GM21825 (cell line): ENCODE results near the gene NXN.
A peak's percentile ranks its signal among the peaks of the same experiment; 100 is the strongest.
"Not testable (repeated sequence)": the region's sequence is repeated elsewhere in the genome, so short reads cannot be mapped to it uniquely, and the experiment has no call there.

Experiments
- ATAC-seq: cut with Tn5 transposase; IDR thresholded peaks from one replicate; pipeline ENCODE4 v1.9.1; 2021; ENCODE audit warnings: mild to moderate bottlenecking, moderate library complexity; ENCODE audit not compliant: unreplicated experiment

Gene NXN

DNA sequence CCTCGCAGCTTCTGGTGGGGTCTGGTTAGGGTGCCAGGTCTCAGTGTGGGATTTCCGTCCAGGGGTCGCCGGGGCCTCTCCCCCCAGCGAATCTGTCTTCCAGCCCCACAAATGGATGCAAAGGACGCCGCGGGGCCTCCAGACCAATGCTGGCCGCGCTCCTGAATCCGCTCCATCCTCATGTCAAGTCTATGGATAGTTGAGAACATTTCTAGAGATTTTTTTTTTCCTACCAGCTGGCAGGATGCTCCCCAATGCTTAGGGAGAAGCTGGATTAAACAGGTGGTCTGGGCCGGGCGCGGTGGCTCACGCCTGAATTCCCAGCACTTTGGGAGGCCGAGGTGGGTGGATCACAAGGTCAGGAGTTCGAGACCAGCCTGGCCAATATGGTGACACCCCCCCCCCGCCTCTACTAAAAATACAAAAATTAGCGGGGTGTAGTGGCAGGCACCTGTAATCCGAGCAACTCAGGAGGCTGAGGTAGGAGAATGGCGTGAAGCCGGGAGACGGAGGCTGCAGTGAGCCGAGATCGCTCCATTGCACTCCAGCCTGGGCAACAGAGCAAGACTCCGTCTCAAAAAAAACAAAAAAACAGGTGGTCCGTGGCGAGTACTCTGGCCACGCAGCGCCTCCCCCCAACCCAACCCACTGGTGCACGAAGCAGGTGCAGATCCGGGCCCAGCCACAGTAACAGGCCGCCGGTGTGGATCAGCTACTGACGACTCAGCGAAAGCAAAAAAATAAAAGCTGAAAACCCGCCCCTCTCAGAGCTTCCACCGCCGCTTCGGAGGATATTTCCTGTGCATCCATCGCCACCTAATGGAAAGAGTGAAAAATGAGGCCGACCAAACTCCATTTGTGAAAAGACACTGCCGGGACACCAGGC, 1.1 kb upstream of the NXN start:
- ATAC-seq, result peak; percentile 52

DNA sequence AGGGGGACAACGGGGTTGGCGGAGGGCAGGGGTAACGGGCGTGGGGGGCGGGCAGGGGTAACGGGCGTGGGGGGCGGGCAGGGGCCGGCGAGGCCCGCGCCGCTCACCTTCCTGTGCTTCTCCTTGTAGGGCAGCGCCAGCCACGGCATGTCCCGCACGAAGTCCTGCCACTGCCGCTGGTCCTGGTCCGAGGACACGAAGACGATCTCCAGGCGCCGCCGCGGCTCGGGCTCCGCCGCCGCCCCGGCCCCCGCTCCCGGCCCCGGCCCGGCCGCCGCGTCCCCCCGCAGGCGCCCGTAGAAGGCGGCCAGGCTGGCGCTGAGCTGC, 401 bp downstream of the NXN start:
- ATAC-seq, result no peak

DNA sequence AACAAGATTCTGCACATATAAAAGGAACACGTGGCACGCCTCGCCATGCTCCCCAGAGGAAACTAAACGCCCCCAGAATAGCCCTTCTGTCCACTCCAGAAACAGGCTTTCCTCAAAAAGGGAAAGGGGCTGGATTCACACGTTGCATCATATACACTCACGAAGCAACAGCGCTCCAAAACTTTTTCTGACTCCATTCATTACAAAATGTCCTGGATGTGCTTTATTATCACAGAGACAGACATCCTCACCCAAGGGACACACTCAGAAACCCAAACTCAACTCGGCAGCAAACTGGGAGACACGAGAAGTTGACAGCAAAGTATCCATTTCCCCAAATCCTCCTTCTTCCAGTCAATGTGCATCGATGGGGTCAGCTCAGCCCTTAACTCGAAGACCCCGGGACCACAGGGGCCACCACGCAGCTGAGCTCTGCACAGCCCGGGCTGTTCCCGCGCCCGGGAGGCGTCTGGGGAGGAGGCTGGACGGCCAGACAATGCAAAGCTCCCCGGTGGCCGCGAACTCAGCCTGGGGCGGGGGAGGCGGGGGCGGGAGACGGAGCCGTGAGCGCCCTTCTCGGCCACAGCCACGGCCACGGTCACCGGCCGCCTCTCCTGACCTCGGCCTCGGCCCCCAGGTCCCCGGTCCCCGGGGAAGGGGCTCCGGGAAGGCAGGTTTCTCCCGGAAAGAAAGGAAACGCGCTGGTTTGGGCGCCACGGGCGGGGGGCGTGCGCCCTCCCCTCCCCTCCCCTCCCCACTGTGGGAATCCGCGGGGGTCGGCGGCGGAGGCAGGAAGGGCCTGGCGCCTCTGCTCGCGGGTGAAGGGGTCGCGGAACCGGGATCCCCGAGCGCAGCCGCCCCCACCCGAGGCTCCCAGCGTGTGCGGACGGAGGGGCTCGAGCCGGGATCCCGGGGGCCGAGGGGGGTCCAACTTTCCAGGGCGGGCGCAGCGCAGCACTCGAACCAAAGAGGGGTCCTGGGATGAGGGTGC, 1.2 kb downstream of the NXN start:
- ATAC-seq, result no peak

DNA sequence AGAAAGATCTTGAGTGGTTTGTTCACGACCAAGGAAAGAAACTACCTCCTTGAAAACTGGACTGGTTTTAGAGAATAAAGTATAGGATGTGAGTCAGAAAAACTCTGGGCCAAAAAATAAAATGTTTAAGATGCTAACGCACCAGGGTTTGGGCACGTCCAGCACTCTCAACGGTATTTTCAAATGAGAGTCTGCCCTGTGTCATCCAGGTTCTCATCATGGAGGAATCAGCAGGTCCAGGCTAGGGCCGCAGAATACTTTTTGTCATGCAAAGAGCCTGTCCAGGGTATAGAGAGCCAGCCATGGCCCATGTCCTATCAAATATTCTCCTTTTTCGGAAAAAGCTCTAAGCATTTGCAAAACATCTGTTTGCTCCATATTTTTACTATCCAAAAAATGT, 2.4 kb downstream of the NXN start:
- ATAC-seq, result no peak

DNA sequence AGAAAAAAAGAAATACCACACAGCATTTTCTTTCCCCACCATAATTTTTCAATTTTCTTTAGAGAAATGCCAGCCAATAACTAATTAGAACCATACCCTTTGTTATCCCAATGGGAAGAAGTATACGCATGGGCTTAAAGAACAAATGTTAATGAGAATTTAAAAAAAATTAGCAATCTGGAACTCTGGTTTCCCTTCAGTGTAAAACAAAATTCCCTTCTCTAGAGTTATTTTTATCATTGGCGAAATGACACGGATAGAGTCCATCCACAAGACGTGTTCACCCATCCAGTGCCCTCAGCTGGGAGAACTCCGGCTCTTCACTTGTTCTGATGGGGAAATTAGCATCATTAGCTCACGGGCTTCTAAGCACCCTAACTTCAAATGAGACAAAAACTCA, 3.3 kb downstream of the NXN start:
- ATAC-seq, result no peak

DNA sequence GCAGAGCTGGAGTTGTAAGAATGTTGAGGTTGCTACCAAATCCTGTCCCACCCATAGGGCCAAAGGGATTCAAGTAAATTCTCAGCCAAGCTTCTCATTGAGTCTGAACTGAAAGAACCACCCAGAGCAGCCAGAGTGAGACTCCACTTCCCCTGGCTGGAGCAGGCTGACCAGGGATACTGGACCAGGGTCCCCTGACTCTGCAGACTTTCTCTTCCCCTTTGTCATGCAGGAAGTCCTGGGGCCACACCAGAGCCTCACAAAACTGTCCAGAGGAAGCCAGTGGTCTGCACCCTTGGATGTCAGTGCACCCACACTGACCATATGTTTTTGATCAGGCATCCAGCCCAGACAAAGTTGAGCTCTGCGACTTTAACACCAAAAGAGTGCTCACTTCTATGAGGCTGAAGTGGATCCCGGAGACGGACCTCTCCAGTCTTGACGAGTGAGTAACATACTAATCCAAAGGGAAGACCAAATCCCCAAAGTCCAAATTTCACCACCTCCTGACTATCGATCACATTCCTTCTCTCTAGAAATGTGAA, 4.1 kb downstream of the NXN start:
- no peak for ATAC-seq

DNA sequence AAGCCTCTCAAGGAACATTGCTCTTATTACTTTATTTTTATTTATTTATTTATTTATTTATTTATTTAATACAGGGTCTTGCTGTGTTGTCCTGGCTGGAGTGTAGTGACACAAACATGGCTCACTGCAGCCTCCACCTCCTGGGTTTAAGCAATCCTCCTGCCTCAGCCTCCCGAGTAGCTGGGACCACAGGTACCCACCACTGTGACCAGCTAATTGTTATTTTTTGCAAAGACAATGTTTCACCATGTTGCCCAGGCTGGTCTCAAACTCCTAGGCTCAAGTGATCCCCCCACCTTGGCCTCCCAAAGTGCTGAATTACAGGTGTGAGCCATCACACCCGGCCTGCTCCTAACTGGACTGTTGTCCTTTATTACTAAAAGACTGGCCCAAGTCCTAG, 4.8 kb downstream of the NXN start:
- not testable (repeated sequence) for ATAC-seq

DNA sequence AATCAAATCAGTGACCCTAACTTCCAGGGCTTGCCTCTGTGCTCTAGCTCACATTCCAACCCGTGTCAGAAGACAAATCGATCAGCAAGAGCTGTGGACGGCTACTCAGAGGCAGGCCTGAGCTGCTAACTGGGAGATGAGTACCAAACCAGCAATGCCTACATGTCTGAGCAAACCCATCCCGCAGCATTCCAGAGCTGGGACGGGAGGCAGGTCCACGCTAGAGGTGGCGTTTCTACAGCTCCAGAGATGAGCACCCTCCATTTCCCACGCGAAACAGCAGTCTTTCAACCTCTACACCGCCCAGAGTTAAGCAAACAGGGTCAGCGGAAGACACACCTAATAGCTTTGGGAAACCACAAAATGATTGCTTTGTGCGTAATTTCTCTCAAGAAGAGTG, 6.5 kb downstream of the NXN start:
- no peak for ATAC-seq

DNA sequence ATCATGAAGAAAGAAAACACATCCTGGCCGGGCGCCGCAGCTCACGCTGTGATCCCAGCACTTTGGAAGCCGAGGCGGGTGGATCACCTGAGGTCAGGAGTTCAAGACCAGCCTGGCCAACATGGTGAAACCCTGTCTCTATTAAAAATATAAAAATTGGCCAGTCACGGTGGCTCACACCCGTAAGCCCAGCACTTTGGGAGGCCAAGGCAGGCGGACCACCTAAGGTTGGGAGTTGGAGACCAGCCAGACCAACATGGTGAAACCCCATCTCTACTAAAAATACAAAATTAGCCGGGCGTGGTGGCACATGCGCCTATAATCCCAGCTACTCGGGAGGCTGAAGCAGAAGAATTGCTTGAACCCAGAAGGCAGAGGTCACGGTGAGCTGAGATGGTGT, 7.7 kb downstream of the NXN start:
- not testable (repeated sequence) for ATAC-seq

DNA sequence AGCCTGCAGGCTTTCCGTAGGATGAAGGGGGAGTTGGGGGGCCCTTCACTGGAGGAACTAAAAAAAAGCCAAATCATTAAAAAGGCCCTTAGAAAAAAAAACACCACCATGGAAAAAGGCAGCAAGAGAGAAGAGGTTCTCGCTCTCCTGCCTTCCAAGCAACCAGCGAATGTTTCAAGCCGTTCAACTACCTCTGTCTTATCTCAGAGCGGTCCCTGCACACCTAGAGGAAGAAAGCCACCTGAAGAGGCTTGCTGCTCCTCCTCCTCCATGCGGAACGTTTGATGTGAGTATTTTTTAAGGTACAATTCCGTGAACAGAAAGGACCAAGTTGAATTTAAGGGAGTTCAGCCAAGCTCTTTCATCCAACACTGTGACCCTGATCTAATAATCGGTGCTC, 9.2 kb downstream of the NXN start:
- no peak for ATAC-seq

DNA sequence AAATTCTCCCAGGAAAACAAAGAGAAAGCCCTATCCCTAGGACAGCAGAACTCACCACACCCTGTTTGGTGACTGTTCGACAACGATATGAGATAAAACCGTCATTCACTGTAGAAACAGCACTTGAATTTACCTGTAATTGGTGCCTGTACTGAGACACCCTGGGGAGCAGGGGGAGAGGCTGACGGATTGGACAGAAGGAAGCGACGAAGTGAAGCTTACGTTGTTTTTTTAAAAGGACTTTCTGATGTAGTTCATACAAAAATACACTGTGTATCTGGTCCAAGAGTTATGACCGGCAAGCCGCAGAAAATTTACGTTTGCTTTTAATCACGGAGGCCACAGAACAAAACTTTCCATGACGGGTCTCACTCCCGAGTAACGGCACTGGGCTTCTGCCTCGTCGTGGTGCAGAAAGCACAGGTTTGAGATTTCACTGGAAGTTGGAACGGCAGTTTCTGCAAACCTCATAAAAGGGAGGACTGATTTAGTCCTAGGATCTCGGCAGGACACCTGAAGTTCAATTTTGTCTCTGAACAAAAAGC, 9.7 kb downstream of the NXN start:
- ATAC-seq, result no peak

DNA sequence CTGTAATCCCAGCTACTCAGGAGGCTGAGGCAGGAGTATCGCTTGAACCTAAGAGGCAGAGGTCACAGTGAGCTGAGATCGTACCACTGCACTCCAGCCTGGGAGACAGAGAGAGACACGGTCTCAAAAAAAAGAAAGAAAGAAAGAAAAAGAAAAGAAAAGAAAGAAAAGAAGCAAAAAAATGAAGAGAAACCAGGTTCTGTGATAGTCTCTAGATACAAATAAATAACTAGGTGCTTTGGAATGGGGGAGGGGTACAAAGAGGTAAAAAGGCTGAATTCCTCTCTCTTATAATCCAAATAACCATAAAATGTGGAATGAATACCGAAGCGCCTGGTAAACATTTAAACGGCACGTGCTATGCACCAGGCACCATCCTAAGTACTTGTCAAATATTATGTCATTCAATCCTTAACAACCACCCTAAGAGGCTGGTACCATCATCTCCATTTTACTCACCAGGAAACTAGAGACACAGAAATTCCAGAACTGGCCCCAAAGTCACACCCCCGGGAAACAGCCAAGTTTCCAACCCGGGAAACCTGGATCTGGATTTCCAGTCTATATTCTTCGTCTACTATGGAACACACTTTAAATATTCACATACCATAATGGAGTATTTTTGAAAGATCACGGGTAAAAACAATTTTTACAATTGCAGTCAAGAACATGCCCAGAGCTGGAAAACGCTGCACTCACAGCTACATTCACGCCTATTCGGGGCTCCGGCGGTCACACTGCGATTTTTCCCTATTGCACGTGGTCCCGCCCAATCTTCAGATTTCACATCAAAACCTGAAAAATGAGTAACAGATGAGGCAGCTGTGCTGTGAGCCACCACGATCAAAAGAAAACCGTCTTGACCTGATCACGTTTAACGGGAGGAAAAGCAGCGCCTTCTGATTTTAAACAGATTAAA, 10.5 kb downstream of the NXN start:
- no peak for ATAC-seq

DNA sequence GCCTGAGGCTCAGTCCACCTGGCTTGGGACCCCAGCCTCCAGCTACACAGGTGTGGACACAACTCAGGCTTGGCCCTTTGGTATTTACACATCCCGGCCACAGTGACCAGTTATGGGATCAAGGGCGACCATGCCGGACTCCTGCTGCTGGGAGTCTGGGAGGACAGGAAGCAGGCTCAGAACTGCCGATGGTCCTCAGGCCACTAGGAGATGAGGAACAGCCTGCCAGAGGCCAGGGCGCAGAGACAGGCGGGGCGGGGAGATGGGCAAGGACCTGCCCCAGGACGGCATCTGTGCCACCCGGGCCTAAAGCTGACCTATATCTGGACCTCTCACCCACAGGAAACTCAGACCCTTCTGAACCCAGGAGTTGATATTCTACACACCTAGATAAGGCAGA, 12.5 kb downstream of the NXN start:
- no peak for ATAC-seq

DNA sequence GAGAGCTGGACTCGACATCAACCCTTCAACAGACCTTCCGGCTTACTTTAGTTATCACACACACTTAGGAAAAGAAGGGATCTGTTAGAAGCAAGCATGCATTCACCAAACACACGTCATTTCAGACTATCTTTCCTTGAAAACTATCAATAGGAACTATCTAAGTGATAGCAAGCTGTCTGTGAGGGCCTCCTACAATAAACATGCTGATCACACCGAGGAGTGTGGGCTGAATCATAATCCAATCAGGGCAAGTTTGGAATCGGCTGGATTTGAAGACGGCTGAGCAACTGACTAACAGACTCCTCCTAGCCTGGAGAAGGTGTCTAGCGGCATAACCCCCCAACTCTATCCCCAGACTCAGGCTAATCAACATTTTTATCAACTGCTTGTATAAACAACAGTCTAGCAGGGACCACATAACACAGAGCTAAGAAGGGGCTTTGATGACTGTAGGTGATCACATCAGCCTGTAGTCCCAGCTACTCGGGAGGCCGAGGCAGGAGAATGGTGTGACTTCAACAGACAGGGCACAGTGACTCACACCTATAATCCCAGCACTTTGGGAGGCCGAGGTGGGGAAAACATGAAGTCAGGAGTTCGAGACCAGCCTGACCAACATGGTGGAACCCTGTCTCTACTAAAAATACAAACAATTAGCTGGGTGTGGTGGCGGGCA, 14.1 kb downstream of the NXN start:
- no peak for ATAC-seq

DNA sequence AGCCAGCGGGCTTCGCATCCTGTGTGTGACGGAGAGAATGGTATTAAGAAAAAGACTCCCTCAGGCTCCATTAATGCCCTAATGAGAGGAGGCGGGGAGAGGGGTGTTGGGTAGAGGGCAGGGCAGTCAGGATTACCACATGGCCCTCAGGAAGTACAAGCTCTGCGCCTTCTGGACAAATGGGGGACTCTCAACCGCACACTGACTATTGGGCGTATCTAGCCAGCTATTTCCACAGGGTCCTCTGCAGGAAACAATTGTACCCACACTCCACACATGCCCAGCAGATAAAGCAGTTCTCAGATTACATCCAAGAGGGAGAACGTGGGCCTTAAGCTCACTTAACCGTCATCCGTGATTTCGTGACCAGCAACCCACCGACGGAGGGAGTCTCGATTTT, 14.7 kb downstream of the NXN start:
- no peak for ATAC-seq

DNA sequence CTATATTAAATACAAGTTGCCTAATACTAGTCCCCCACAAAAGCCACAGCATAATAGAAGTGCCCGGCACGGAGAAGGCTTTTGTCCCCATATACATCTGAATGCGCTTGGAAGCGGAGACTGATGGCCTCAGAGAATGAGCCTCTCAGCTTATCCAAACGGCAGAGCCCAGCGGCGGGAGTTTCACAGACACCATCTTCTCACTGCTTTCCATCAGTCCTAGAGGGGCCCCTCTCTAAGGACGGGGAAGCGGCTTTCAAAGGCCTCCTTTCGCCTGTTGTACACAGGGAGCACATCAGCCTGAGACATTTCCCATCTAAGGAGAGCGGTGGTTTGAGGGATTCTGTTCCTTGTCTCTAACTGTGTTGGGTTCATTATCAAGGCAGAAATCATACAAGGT, 16.9 kb downstream of the NXN start:
- no peak for ATAC-seq

DNA sequence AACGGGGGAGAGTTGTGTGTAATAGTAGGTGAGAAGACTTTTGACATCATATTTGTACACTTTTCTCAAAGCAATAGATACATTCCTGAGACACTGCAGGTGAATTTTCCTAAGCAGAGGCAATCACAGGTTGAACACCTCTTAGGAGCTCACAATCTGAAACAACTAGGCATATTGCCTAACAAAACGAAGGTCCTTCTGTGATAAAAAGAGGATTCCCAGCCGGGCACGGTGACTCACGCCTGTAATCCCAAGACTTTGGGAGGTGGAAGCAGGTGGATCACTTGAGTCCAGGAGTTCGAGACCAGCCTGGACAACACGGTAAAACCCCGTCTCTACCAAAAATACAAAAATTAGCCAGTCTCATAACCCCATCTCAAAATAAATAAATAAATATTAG, 17.4 kb downstream of the NXN start:
- ATAC-seq, result no peak

DNA sequence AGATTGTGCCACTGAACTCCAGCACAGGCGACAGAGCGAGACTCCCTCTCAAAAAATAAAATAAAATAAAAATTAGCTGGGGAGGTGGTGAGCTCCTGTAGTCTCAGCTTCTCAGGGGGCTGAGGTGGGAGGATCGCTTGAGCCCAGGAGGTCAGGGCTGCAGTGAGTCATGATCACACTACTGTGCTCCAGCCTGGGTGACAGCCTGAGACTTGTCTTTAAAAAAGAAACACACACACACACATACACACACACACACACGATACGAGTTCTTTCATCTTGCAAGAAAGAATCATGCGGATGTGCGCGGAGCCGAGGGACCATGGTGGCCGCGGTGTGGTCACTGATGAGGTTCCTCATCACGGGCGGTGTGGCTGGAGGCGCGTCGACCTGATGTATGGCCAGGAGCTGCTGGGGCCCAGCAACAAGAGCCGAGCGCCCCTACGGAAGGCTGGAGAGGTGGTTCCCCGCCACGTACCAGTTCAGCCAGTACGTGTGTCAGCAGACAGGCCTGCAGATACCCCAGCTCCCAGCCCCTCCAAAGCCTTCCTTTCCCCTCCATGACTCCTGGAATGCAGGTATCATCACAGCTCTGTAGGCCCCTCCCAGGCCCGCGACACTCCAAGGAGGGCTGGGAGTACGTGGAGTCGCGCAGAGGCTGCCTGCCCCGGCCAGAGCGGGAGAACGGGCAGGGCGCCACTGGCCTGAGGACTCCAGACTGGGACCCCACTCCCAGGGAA, 20.7 kb downstream of the NXN start:
- no peak for ATAC-seq

DNA sequence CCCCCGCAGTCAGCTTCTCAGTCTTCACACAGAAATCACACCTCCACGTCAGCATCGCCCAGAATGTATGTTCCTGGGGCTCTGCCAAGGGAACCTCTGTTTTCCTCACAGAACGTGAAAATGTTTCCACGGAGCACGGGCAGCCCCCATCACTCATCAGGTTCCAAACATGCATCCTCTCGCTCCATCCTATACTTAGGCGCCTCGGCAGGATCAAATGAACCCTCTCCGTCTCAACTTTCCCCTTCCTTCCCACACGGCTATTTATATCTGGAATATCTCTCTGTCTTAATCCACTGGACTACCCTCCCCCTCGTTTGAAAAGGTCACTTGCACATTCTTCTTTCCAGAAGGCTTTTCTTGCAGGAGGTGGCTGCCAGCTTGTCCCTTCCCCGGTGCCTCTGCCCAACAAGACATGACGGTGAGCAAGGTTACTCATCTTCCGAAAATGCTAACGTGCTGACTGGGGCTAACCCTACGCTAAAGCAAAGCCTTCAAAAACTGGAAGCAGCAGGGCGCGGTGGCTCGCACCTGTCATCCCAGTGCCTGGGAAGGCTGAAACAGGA, 21.6 kb downstream of the NXN start:
- no peak for ATAC-seq
